Caco-2 (cell line): ENCODE measurements around the gene ST6GALNAC2. TPM values are rescaled to one million over a fixed set of nuclear protein-coding genes. Genes with fewer than 3 reads are reported as not detected.

ENCODE experiments used
- BruUV-seq: library from RNA; stranded (reverse); fragments of 400-500 nt; replicated peaks from 2 replicates; lab custom pipeline; 2021; lab: Mats Ljungman, UMichigan
- CTCF ChIA-PET: fragments of 300-600 bp; sonication (Branson Sonifier 250); formaldehyde crosslinking; loops from one replicate; lab custom pipeline; 2022; ENCODE audit warnings: antibody characterized with exemption; lab: Charles Lee
- POLR2A ChIA-PET: fragments of 300-600 bp; sonication (Branson Sonifier 250); formaldehyde crosslinking; loops from one replicate; lab custom pipeline; 2022; ENCODE audit warnings: antibody characterized with exemption; lab: Charles Lee
- DNase-seq, 2 experiments: peaks; one replicate each; pipeline versions ENCODE4 v3.0.0 to v3.0.0-alpha.2; 2020 to 2022
- H3K27me3 ChIP-seq: replicated peaks from 2 replicates; pipeline ENCODE4 v1.6.0; 2011; ENCODE audit warnings: low read length; ENCODE audit not compliant: control insufficient read depth, insufficient read depth
- H3K36me3 ChIP-seq: 2 replicates; pipeline ENCODE4 v1.5.1; 2011; ENCODE audit warnings: low read length; ENCODE audit not compliant: control insufficient read depth, insufficient read depth
- H3K4me1 ChIP-seq: fragments of 250-450 bp; sonication (Bioruptor Pico); 2 replicates; pipeline ENCODE4 v1.5.1; 2020; ENCODE audit warnings: mild to moderate bottlenecking
- H3K4me3 ChIP-seq: 2 replicates; pipeline ENCODE4 v1.5.1; 2011; ENCODE audit warnings: low read depth, mild to moderate bottlenecking, control low read depth, low read length
- H3K9me3 ChIP-seq: fragments of 250-450 bp; sonication (Bioruptor Pico); 2 replicates; pipeline ENCODE4 v1.5.1; 2020; ENCODE audit warnings: mild to moderate bottlenecking, moderate library complexity
- H3K27ac Mint-ChIP-seq: one replicate; pipeline ENCODE4 v1.8.0; 2022; ENCODE audit warnings: mixed read lengths; ENCODE audit not compliant: unreplicated experiment
- H3K27me3 Mint-ChIP-seq: one replicate; pipeline ENCODE4 v1.8.0; 2022; ENCODE audit warnings: mixed read lengths; ENCODE audit not compliant: insufficient read depth, unreplicated experiment
- H3K36me3 Mint-ChIP-seq: one replicate; pipeline ENCODE4 v1.8.0; 2022; ENCODE audit warnings: mild to moderate bottlenecking, mixed read lengths; ENCODE audit not compliant: insufficient read depth, unreplicated experiment
- H3K4me1 Mint-ChIP-seq: one replicate; pipeline ENCODE4 v1.8.0; 2022; ENCODE audit warnings: low read depth, mixed read lengths; ENCODE audit not compliant: unreplicated experiment
- H3K4me3 Mint-ChIP-seq: one replicate; pipeline ENCODE4 v1.8.0; 2022; ENCODE audit warnings: mild to moderate bottlenecking, moderate library complexity, mixed read lengths; ENCODE audit not compliant: unreplicated experiment
- H3K9me3 Mint-ChIP-seq: one replicate; pipeline ENCODE4 v1.8.0; 2022; ENCODE audit warnings: mixed read lengths; ENCODE audit not compliant: unreplicated experiment
- intact Hi-C: fragments of 100-400 bp; cut with micrococcal nuclease; formaldehyde crosslinking; loops from one replicate; pipeline ENCODE4 v1.10.0; 2022; ENCODE audit not compliant: unreplicated experiment
- total RNA-seq: library from RNA; stranded (reverse); gene quantifications from 2 replicates; pipeline ENCODE4 v1.2.3, GENCODE V29; 2022
- TF ChIP-seq, protein P1 (sequence below), 2 experiments: fragments of 200-600 bp in 1 of 2; IDR thresholded peaks; 1 replicate in 1 of 2; 2 replicates in 1 of 2; pipeline versions ENCODE4 v1.5.1 to v1.8.0; 2011 to 2022; ENCODE audit warnings: antibody characterized with exemption in 1 of 2, control low read depth in 1 of 2, inconsistent platforms in 1 of 2, low read depth in 1 of 2, low read length in 1 of 2, mild to moderate bottlenecking in 1 of 2, moderate library complexity in 1 of 2; ENCODE audit not compliant: insufficient read depth in 1 of 2, severe bottlenecking in 1 of 2, unreplicated experiment in 1 of 2

ST6GALNAC2 gene
- total RNA-seq, 1 experiment from 2014 or later = 0.77 TPM

DNA sequence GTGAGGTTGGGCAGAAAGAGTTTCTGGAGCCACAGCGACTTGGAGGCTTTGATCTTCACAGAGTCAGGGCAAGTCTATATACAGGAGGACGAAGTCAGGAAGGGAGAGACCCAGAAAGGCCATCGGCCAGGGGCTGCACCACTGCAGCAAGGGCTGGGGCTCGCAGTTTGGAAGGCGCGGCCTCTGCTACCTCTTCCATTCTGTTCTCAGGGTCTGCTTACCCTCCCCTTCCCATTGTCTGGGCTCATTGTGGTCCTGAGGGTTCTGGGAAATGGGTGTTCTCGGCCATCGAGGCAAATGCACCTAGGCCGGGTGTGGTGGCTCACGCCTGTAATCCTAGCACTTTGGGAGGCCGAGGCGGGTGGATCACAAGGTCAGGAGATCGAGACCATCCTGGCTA lies 41.9 kb upstream of the ST6GALNAC2 start:
- POLR2A ChIA-PET = no interaction called here
- no peak overlapping the region for H3K27ac Mint-ChIP-seq
- TF ChIP-seq, protein P1, sequence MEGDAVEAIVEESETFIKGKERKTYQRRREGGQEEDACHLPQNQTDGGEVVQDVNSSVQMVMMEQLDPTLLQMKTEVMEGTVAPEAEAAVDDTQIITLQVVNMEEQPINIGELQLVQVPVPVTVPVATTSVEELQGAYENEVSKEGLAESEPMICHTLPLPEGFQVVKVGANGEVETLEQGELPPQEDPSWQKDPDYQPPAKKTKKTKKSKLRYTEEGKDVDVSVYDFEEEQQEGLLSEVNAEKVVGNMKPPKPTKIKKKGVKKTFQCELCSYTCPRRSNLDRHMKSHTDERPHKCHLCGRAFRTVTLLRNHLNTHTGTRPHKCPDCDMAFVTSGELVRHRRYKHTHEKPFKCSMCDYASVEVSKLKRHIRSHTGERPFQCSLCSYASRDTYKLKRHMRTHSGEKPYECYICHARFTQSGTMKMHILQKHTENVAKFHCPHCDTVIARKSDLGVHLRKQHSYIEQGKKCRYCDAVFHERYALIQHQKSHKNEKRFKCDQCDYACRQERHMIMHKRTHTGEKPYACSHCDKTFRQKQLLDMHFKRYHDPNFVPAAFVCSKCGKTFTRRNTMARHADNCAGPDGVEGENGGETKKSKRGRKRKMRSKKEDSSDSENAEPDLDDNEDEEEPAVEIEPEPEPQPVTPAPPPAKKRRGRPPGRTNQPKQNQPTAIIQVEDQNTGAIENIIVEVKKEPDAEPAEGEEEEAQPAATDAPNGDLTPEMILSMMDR (IDR thresholded peaks at IDR 0.05; ENCODE audit: insufficient read depth in 1 of 2, low read depth in 1 of 2, low read length in 1 of 2, severe bottlenecking in 1 of 2, unreplicated experiment in 1 of 2) = no peak

DNA sequence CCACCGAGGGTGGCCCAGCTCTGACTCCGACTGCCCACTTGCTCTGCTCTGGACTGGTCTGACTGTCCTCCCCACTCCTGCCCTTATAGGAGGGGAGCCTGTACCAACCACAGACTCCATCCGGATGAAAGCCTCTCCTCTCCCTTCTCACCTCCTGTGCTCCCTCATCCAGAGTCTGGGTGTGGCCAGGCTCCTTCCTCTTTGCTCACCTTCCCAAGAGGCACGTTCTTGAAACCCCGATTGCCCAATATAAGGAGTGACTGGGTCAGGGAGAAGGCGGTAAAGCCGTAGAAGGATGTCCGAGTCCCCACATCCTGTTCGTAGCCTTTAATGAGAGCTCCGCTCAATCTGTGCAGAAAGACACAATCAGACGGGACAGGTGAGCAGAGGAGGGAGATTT lies 40.8 kb upstream of the ST6GALNAC2 start:
- Mint-ChIP-seq H3K27me3 (no peaks in the 10 kb centered on the region), H3K36me3 (peaks cover 6% of the 10 kb centered on the region), H3K4me1 (peaks cover 13% of the 10 kb centered on the region), H3K4me3 (no peak overlapping the region), H3K9me3 (no peaks in the 10 kb centered on the region), H3K27ac (peak overlapping the region; percentile 3)
- no TSS peak for BruUV-seq
- DNase-seq = no peak
- intact Hi-C loops = no loop called here
- TF ChIP-seq, protein P1 (IDR thresholded peaks at IDR 0.05; ENCODE audit: insufficient read depth in 1 of 2, low read depth in 1 of 2, low read length in 1 of 2, severe bottlenecking in 1 of 2, unreplicated experiment in 1 of 2) = no peak
- H3K27me3 ChIP-seq = no peaks in the 10 kb centered on the region
- peaks cover 16% of the 10 kb centered on the region; the same call in 1 of the 2 replicates for H3K4me1 ChIP-seq
- ChIA-PET POLR2A (no interaction called here), CTCF (interaction anchor here (0.6 kb wide), 1 partner anchor 11 kb away, joined by 3 read pairs; no protein-coding TSS in a partner anchor)
- H3K4me3 ChIP-seq = no peak overlapping the region
- no peaks in the 10 kb centered on the region for H3K9me3 ChIP-seq
- H3K36me3 ChIP-seq = no peaks in the 10 kb centered on the region

More for the DNA sequence above, 41.9 kb upstream of the ST6GALNAC2 start:
- Histone ChIP-seq H3K27me3 (no peaks in the 10 kb centered on the region), H3K36me3 (no peaks in the 10 kb centered on the region), H3K4me3 (no peak overlapping the region), H3K4me1 (peaks cover 23% of the 10 kb centered on the region), H3K9me3 (no peaks in the 10 kb centered on the region)
- H3K36me3 Mint-ChIP-seq = peaks cover 6% of the 10 kb centered on the region
- CTCF ChIA-PET = interaction anchor here (0.6 kb wide), 1 partner anchor 98 kb away, joined by 3 read pairs; no protein-coding TSS in a partner anchor
- no peak for DNase-seq
- no peaks in the 10 kb centered on the region for H3K27me3 Mint-ChIP-seq
- no peaks in the 10 kb centered on the region for H3K9me3 Mint-ChIP-seq
- no TSS peak for BruUV-seq
- intact Hi-C loops = no loop called here
- no peak overlapping the region for H3K4me3 Mint-ChIP-seq
- peaks cover 24% of the 10 kb centered on the region for H3K4me1 Mint-ChIP-seq

DNA sequence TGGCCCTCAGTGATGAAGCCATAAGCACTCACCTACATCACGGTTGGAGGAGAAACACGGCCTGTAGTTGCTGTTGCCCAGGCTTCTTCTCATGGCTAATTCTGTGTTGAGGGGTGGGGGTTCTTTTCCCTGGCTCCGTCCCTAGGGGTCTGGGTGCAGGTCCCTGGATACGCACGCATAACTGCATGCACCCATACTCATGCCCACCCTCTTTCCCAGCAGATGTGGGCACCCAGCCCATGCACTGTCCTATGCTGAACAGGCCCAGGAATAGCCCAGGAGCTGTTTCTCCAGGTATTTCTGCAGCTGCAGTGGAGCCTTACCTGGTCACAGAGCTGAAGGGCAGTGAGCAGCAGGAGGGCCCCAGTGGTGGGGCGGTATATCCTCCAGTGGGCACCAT lies 39.8 kb upstream of the ST6GALNAC2 start:
- Histone ChIP-seq H3K36me3 (no peaks in the 10 kb centered on the region), H3K4me3 (no peak overlapping the region), H3K4me1 (peaks cover 9% of the 10 kb centered on the region; the same call in 1 of the 2 replicates), H3K27me3 (no peaks in the 10 kb centered on the region), H3K9me3 (no peaks in the 10 kb centered on the region)
- H3K9me3 Mint-ChIP-seq = no peaks in the 10 kb centered on the region
- H3K36me3 Mint-ChIP-seq = peaks cover 6% of the 10 kb centered on the region
- ChIA-PET CTCF (interaction anchor here (0.6 to 3.5 kb wide), 4 partner anchors 13 to 68 kb away, joined by 4 to 29 read pairs (median 12); no protein-coding TSS in a partner anchor), POLR2A (interaction anchor here (0.7 kb wide), 1 partner anchor 46 kb away, joined by 7 read pairs; no protein-coding TSS in a partner anchor)
- TF ChIP-seq, protein P1 (IDR thresholded peaks at IDR 0.05; ENCODE audit: insufficient read depth in 1 of 2, low read depth in 1 of 2, low read length in 1 of 2, severe bottlenecking in 1 of 2, unreplicated experiment in 1 of 2) = no peak
- no peak overlapping the region for H3K4me3 Mint-ChIP-seq
- H3K27me3 Mint-ChIP-seq = no peaks in the 10 kb centered on the region
- H3K27ac Mint-ChIP-seq = no peak overlapping the region
- no peak for DNase-seq
- H3K4me1 Mint-ChIP-seq = peaks cover 10% of the 10 kb centered on the region
- intact Hi-C loops = loop anchor here (2.0 kb wide), 1 partner anchor 55 kb away; no protein-coding TSS in a partner anchor
- no TSS peak for BruUV-seq
